GM19438 (cell line): ENCODE data around the gene NEDD8.
"Not testable (repeated sequence)": the region's sequence is repeated elsewhere in the genome, so short reads cannot be mapped to it uniquely, and the experiment has no call there.

ENCODE experiments used
- ATAC-seq: cut with Tn5 transposase; IDR thresholded peaks from one replicate; pipeline ENCODE4 v1.9.1; 2021; ENCODE audit warnings: low read depth; ENCODE audit not compliant: unreplicated experiment

Gene NEDD8

GRCh38 chr14:24249230-24250021 is 17.3 kb upstream of the NEDD8 start:
- ATAC-seq, result no peak

GRCh38 chr14:24247422-24247821 is 15.3 kb upstream of the NEDD8 start:
- ATAC-seq, result no peak

GRCh38 chr14:24246765-24247212 is 14.6 kb upstream of the NEDD8 start:
- no peak for ATAC-seq

- ATAC-seq, result not testable (repeated sequence)
Measured at GRCh38 chr14:24245350-24245749, 13.2 kb upstream of the NEDD8 start.

- no peak for ATAC-seq
Measured at GRCh38 chr14:24243336-24243836, 11.2 kb upstream of the NEDD8 start.

GRCh38 chr14:24241829-24242443 is 9.8 kb upstream of the NEDD8 start:
- peak; percentile 72 for ATAC-seq

GRCh38 chr14:24240110-24240918 is 8.1 kb upstream of the NEDD8 start:
- ATAC-seq, result no peak

GRCh38 chr14:24238527-24239037 is 6.4 kb upstream of the NEDD8 start:
- ATAC-seq, result no peak

- ATAC-seq, result no peak
Measured at GRCh38 chr14:24238123-24238522, 6.0 kb upstream of the NEDD8 start.

GRCh38 chr14:24237463-24237955 is 5.3 kb upstream of the NEDD8 start:
- no peak for ATAC-seq

GRCh38 chr14:24236689-24237462 is 4.7 kb upstream of the NEDD8 start:
- ATAC-seq, result no peak

- no peak for ATAC-seq
Measured at GRCh38 chr14:24235804-24236688, 3.9 kb upstream of the NEDD8 start.

- ATAC-seq, result no peak
Measured at GRCh38 chr14:24234095-24235005, 2.2 kb upstream of the NEDD8 start.

- no peak for ATAC-seq
Measured at GRCh38 chr14:24233538-24233866, 1.3 kb upstream of the NEDD8 start.

- peak; percentile 48 for ATAC-seq
Measured at GRCh38 chr14:24232645-24233537, 724 bp upstream of the NEDD8 start, which contains the start of gene GMPR2. TSS of gene GMPR2 (plus strand) at chr14:24232929. CDS start at chr14:24233254, 325 bp downstream.

- ATAC-seq, result peak; percentile 13
Measured at GRCh38 chr14:24231263-24232120, 675 bp downstream of the NEDD8 start.
